Measurements from ENCODE around the gene TTLL6. TPM values are rescaled to one million over a fixed set of nuclear protein-coding genes. Genes with fewer than 3 reads are reported as not detected.
"Not testable (repeated sequence)": the region's sequence is repeated elsewhere in the genome, so short reads cannot be mapped to it uniquely, and the experiment has no call there.

The TTLL6 gene
- total RNA-seq, 4 donors from 2014 or later = 1.1 to 7.5 (median 1.5) TPM; not detected in 1

GRCh38 chr17:48809182-48809581, 7.8 kb downstream of the TTLL6 start:
- DNase-seq = peak in 2 of 3 donors; percentile 56 to 72
- H3K27me3 ChIP-seq = no peaks in the 10 kb centered on the region
- H3K4me3 ChIP-seq = no peak overlapping the region
- no peaks in the 10 kb centered on the region for H3K9me3 ChIP-seq
- H3K4me1 ChIP-seq = peaks cover 0 to 19% (median 0%) of the 10 kb centered on the region in 4 donors
- no peaks in the 10 kb centered on the region for H3K36me3 ChIP-seq
- TF ChIP-seq POLR2A (IDR thresholded peaks at IDR 0.05) = no peak
- TF ChIP-seq CTCF (IDR thresholded peaks at IDR 0.05) = no peak
- peak overlapping the region in 3 of 4 donors; percentile 46 to 73 (median 51) for H3K27ac ChIP-seq

GRCh38 chr17:48804936-48805411, 12.1 kb downstream of the TTLL6 start:
- no peak overlapping the region for H3K27ac ChIP-seq
- H3K4me3 ChIP-seq = no peak overlapping the region
- peaks cover 0 to 41% (median 3%) of the 10 kb centered on the region in 4 donors for H3K4me1 ChIP-seq
- no peaks in the 10 kb centered on the region for H3K9me3 ChIP-seq
- H3K27me3 ChIP-seq = no peaks in the 10 kb centered on the region
- no peaks in the 10 kb centered on the region for H3K36me3 ChIP-seq
- peak; percentile 84 to 94 (median 91) for TF ChIP-seq CTCF (IDR thresholded peaks at IDR 0.05)
- no peak for TF ChIP-seq POLR2A (IDR thresholded peaks at IDR 0.05)
- DNase-seq = peak; percentile 37 to 83 (median 82)

GRCh38 chr17:48800626-48801217, 16.3 kb downstream of the TTLL6 start:
- Histone ChIP-seq H3K36me3 (no peaks in the 10 kb centered on the region), H3K9me3 (no peaks in the 10 kb centered on the region), H3K27me3 (no peaks in the 10 kb centered on the region), H3K4me3 (no peak overlapping the region), H3K27ac (peak overlapping the region in 2 of 4 donors; percentile 76 to 77), H3K4me1 (peaks cover 0 to 65% (median 8%) of the 10 kb centered on the region in 4 donors)
- no peak for DNase-seq
- TF ChIP-seq POLR2A (IDR thresholded peaks at IDR 0.05) (no peak), CTCF (IDR thresholded peaks at IDR 0.05) (no peak)

GRCh38 chr17:48799069-48799723, 17.8 kb downstream of the TTLL6 start:
- H3K4me1 ChIP-seq = peaks cover 0 to 78% (median 8%) of the 10 kb centered on the region in 4 donors
- peak overlapping the region in 3 of 4 donors; percentile 56 to 77 (median 76) for H3K27ac ChIP-seq
- H3K27me3 ChIP-seq = no peaks in the 10 kb centered on the region
- H3K4me3 ChIP-seq = no peak overlapping the region
- H3K36me3 ChIP-seq = no peaks in the 10 kb centered on the region
- TF ChIP-seq POLR2A (IDR thresholded peaks at IDR 0.05) (peak in 1 of 2 donors; percentile 16), CTCF (IDR thresholded peaks at IDR 0.05) (no peak)
- DNase-seq = peak in 2 of 3 donors; percentile 74 to 77
- H3K9me3 ChIP-seq = no peaks in the 10 kb centered on the region

- H3K4me1 ChIP-seq = peaks cover 0 to 73% (median 10%) of the 10 kb centered on the region in 4 donors
- not testable (repeated sequence) for H3K36me3 ChIP-seq, DNase-seq, H3K9me3 ChIP-seq, H3K27me3 ChIP-seq, H3K4me3 ChIP-seq
- peak overlapping the region in 2 of 4 donors; percentile 54 to 69 for H3K27ac ChIP-seq
These were observed 20.9 kb downstream of the TTLL6 start for GRCh38 chr17:48796163-48796522.
